Measurements from ENCODE around the gene CLK1. TPM values are rescaled to one million over a fixed set of nuclear protein-coding genes. Genes with fewer than 3 reads are reported as not detected.

The CLK1 gene
- total and polyA plus RNA-seq, 12 donors = 34.4 to 2,325 (median 84.8) TPM

DNA sequence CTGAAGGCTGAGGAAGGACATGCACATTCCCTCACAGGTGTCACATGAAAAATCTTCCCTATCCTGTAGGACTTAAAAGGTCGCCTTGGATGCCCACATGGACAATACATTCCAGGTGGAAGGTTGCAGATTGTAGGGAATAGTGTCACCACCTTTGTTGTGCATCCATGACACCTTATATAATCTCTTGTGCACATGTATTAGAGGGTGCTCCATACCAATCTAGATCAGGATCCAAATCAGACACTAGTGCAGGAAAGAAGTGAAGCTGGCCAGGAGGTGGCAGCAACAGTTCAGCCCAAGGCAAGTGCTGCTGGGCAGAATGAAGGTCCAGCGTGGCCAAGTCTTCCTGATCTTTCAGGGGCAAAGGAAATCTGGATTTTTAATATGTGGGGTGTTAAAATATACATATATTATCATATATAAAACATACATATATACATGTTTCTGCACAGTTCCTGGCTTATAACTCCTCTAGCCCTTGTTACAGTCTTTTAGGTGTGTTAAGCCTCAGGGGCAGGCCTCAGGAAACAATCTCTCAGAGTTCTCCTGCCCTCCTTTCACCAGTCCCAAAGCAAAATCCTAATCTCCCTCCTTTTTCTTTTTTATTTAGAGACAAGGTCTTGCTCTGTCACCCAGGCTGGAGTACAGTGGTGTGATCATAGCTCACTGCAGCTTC is 41.3 kb upstream of the CLK1 start:
- Histone ChIP-seq H3K9me3 (replicated peaks in 1 of 3) (no peaks in the 10 kb centered on the region), H3K36me3 (replicated peaks in 1 of 2) (peaks cover 0 to 24% of the 10 kb centered on the region in 2 donors), H3K4me1 (replicated peaks in 1 of 2) (peaks cover 0 to 5% of the 10 kb centered on the region in 2 donors), H3K4me3 (no peak overlapping the region), H3K27me3 (no peaks in the 10 kb centered on the region), H3K27ac (peak overlapping the region in 1 of 5 donors; percentile 57)
- intact Hi-C loops (cut with DNase I) = loop anchor here (5.0 kb wide), 1 partner anchor 272 kb away; no protein-coding TSS in a partner anchor
- peak; percentile 72 to 90 (median 86) for DNase-seq
- TF ChIP-seq POLR2A (IDR thresholded peaks at IDR 0.05) = no peak
- TF ChIP-seq, protein P1, sequence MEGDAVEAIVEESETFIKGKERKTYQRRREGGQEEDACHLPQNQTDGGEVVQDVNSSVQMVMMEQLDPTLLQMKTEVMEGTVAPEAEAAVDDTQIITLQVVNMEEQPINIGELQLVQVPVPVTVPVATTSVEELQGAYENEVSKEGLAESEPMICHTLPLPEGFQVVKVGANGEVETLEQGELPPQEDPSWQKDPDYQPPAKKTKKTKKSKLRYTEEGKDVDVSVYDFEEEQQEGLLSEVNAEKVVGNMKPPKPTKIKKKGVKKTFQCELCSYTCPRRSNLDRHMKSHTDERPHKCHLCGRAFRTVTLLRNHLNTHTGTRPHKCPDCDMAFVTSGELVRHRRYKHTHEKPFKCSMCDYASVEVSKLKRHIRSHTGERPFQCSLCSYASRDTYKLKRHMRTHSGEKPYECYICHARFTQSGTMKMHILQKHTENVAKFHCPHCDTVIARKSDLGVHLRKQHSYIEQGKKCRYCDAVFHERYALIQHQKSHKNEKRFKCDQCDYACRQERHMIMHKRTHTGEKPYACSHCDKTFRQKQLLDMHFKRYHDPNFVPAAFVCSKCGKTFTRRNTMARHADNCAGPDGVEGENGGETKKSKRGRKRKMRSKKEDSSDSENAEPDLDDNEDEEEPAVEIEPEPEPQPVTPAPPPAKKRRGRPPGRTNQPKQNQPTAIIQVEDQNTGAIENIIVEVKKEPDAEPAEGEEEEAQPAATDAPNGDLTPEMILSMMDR (IDR thresholded peaks at IDR 0.05) = peak; percentile 66 to 78 (median 72)
- 31 to 47% (median 46%) methylated on average over 2 of the region's 2 CpGs for WGBS, 4 donors

DNA sequence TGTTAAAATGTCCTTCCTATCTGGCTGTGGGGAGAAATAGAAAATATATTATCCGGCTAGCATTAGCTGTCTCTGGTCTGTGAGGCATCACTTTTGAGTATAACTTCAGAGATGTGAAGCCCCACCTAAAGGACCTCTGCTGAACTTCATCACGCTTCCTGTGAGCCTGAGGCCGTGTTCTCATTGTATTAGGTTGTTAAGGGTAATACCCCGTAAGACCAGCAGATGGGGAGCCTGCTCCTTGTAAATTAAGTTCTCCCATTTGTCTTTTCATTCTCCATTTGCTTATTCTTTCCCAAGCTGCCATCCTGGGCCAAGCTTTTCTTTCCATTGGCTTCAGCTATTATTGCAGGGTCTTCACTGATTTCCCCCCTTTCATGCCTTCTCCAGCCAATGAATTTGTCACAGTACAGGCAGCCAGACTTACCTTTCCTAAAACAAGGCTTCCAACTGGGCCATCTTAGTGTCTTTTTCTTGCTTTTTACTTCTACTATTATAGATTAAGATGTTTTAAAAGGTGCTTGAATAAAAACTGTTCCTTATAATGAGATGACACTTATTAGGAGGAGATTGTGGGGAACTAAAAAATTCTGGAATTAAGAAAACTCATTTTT is 37.1 kb upstream of the CLK1 start:
- Histone ChIP-seq H3K4me3 (no peak overlapping the region), H3K36me3 (replicated peaks in 1 of 2) (peaks cover 0 to 49% of the 10 kb centered on the region in 2 donors), H3K9me3 (replicated peaks in 1 of 3) (no peaks in the 10 kb centered on the region), H3K4me1 (replicated peaks in 1 of 2) (peaks cover 0 to 5% of the 10 kb centered on the region in 2 donors), H3K27me3 (no peaks in the 10 kb centered on the region), H3K27ac (peak overlapping the region in 1 of 5 donors; percentile 10)
- intact Hi-C loops (cut with DNase I) = loop anchor here in 1 of 2 donors (5.0 kb wide), 1 partner anchor 166 kb away; no protein-coding TSS in a partner anchor
- TF ChIP-seq, protein P1 (IDR thresholded peaks at IDR 0.05) = peak; percentile 58 to 90 (median 84)
- no peak for TF ChIP-seq POLR2A (IDR thresholded peaks at IDR 0.05)
- DNase-seq = peak; percentile 61 to 90 (median 77)
- WGBS, 4 donors = 4 to 11% (median 8%) methylated on average over 4 of the region's 4 CpGs

DNA sequence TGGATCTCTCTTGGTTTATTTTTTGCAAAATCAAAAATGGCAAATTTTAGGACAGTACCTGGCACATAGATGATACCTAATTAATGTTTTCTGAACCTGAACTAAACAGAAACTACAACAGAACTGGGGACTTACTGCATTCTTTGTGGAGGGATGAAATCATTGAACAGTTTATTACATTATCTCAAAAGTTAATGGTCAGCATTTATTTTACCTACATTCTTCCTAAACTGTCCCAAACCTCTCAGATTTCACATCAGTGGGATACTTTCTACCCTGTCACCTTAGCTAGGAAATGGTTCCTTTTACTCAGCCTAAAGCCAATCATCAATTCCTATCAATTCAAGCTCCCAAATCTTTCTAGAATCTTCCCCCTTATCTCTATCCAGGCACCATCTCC is 35.0 kb upstream of the CLK1 start:
- no peak for DNase-seq
- Histone ChIP-seq H3K27ac (no peak overlapping the region), H3K4me1 (replicated peaks in 1 of 2) (peaks cover 0 to 5% of the 10 kb centered on the region in 2 donors), H3K4me3 (no peak overlapping the region), H3K36me3 (replicated peaks in 1 of 2) (peaks cover 0 to 68% of the 10 kb centered on the region in 2 donors), H3K9me3 (replicated peaks in 1 of 3) (no peaks in the 10 kb centered on the region), H3K27me3 (no peaks in the 10 kb centered on the region)
- intact Hi-C loops (cut with DNase I) = loop anchor here in 1 of 2 donors (5.0 kb wide), 1 partner anchor 263 kb away; no protein-coding TSS in a partner anchor
- TF ChIP-seq, protein P1 (IDR thresholded peaks at IDR 0.05) = no peak
- TF ChIP-seq POLR2A (IDR thresholded peaks at IDR 0.05) = no peak

Data from adrenal gland (tissue), 12 donors.